Measurements from ENCODE around the gene FOLR3.
"Not testable (repeated sequence)": the region's sequence is repeated elsewhere in the genome, so short reads cannot be mapped to it uniquely, and the experiment has no call there.

The FOLR3 gene

DNA sequence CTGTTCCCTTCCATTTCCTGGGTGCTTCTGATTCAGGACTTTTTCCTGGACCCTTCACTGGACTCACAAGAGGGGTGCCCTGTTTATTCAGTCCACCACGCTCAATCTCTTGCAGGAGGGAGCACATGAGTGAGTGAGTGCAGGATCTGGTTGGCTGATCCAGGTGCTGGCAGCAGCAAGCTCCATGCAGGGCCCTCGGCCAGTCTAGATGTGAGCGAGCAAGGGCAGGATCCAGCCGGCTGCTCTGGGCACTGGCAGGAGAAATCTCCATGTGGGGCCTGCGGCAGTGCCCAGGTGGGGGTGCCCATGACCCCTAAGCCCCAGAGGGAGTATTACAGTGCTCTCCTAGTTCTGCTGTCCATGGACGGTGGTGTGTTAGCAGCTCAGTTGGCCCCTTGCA lies 11.5 kb upstream of the FOLR3 start:
- no peak for DNase-seq

GRCh38 chr11:72125956-72126355 lies 9.6 kb upstream of the FOLR3 start:
- no peak for DNase-seq

- DNase-seq = no peak
Measured at GRCh38 chr11:72127923-72128322, 7.6 kb upstream of the FOLR3 start.

- no peak for DNase-seq
Measured at GRCh38 chr11:72129381-72129780, 6.1 kb upstream of the FOLR3 start.

- DNase-seq = no peak
Measured at GRCh38 chr11:72132646-72133045, 2.9 kb upstream of the FOLR3 start.

GRCh38 chr11:72135891-72136683 lies 562 bp downstream of the FOLR3 start:
- no peak for DNase-seq

DNA sequence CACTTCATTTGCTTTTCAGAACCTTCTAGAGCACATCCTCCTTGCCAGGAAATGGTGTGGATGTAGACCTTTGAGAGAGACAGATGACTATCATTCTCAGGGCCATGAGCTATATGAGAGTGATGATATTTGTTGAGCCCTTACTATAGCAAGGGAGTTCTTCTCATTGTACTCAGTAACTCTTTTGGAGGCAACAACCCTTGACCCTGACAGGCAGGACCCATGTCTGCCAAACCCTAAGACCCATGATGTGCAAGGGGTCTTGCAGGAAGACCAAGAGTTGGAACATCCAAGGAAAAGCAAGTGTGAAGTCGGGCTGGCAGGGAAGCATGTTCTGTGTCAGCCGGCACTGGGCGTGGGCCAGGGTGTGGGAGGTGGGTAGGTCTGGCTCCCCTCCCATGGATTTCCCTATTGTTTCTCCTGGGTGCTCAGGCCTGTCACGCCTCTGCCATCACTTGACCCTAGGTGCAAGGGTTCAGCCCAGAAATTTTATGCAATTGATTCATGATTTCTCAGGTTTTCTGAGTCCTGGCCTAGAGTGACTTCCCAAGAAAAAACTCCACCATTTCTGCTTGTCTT lies 1.2 kb downstream of the FOLR3 start:
- no peak for DNase-seq

GRCh38 chr11:72138821-72139390 lies 3.4 kb downstream of the FOLR3 start:
- no peak for DNase-seq

GRCh38 chr11:72139500-72139899 lies 4.0 kb downstream of the FOLR3 start:
- DNase-seq = no peak

- no peak for DNase-seq
Measured at GRCh38 chr11:72140661-72141060, 5.1 kb downstream of the FOLR3 start.

DNA sequence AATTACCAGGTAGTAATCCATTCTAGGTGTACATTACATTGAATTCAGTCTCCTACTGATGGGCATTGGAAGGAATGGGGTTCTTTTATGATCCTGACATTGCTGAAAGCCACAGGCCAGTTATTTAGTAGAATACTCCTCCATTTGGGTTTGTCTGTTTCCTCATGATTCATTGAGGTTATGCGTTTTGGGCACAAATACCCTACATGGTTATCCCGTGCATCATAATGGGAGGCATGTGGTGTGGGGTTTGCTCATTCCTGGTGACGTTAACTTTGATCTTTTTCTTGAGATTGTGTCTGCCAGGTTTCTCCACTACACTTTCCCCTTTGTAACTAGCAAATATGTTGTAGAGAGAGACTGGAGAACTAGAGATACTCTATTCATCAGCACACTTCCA lies 5.5 kb downstream of the FOLR3 start:
- no peak for DNase-seq

- not testable (repeated sequence) for DNase-seq
Measured at GRCh38 chr11:72142086-72142485, 6.6 kb downstream of the FOLR3 start.

DNA sequence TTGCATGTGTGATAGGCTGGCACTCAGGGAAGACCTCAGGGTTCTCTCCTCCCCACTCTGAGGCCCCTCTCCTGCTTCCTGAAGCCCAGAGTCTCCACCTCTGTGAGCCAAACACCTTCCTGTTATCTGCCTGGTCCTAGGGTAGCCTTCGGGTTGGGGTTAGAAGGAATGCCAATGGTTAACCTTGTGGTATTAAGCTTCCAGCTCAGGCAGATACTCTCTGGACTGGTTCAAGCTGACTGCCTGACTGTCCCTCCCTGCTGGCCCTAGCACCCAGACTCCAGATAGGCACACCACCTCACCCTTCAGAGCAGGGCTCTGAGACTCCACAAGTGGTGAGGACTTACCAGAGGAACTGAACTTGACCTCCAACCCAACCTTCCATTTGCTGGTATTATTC lies 7.0 kb downstream of the FOLR3 start:
- not testable (repeated sequence) for DNase-seq

DNA sequence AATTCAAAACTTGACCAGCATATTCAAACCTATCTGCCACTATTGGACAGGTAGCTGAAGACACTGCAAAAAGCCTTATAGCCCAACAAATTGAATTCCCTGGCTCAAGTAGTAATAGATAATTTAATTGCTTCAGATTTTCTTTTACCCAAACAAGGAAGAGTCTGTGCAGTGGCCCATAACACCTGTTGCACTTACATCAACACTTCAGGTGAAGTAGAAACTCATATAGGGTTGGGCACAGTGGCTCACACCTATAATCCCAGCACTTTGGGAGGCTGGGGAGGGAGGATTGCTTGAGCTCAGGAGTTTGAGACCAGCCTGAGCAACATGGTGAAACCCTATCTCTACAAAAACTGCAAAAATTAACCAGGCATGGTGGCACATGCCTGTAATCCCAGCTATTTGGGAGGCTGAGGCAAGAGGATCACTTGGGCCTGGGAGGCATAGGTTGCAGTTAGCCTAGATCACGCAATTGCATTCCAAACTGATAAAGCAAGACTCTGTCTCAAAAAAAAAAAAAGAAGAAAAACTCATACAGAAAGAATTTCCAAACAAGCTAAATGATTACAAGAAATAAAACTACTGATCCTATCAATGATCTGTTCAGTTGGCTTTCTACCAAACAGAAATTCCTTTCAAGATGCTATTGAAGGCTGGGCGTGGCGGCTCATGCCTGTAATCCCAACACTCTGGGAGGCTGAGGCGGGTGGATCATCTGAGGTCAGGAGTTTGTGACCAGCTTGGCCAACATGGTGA lies 9.5 kb downstream of the FOLR3 start:
- no peak for DNase-seq

DNA sequence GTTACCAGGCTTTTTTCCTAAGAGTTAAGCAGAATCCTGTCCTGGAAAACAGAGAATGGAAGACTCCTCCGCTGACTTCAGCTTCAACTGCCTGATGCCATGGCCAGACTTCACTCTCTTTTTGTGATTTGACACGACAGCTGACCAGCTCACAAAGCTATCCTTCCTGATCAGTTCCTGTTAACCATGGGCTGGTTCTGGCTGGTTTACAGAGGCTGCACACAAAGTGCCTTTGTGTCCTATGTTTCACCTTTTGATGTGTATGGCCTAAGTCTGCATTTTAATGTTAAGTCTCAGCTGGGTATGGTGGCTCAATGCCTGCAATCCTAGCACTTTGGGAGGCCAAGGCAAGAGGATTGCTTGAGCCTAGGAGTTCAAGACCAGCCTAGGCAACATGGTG lies 11.1 kb downstream of the FOLR3 start:
- no peak for DNase-seq

DNA sequence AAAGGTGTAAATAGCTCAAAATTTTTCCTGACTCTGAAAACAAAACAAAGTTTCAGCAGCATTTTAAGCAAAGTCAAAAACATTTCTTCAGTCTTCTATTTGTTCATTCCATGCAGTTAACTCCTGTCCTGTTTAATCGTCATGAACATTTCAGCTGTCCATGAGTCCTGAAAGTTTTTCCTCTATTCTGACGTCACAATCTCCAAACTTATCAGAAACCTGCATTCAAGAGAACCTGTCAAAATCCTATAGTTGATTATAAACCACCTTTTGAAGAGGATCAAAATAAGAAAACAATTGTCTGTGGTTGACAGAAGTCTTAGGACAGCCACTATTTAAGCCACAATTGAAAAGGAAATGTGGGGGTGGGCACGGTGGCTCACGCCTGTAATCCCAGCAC lies 15.4 kb downstream of the FOLR3 start:
- DNase-seq = no peak

GRCh38 chr11:72153874-72154273 lies 18.3 kb downstream of the FOLR3 start:
- not testable (repeated sequence) for DNase-seq

GRCh38 chr11:72154816-72155215 lies 19.3 kb downstream of the FOLR3 start:
- no peak for DNase-seq

- DNase-seq = no peak
Measured at GRCh38 chr11:72155751-72156150, 20.2 kb downstream of the FOLR3 start.

DNA sequence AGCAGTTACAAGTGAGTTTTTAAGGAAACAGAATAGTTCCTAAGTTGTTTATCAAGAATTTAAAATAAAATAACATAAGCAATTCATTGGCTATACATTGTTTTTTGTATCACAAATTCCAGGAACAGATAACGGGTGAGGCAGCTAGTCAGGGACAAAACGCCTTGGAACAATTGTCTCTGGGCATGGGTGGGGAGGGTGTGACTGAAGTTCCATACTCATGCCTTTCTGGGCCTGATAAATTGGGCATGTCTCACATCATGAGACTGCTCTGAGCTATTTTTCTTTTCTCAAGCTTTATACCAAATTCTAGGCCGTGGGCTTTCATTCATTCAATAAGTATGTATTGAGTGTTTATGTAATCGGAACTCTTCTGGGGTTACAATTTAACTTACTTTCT lies 21.6 kb downstream of the FOLR3 start:
- DNase-seq = no peak

GRCh38 chr11:72160319-72160718 lies 24.8 kb downstream of the FOLR3 start:
- DNase-seq = no peak

DNA sequence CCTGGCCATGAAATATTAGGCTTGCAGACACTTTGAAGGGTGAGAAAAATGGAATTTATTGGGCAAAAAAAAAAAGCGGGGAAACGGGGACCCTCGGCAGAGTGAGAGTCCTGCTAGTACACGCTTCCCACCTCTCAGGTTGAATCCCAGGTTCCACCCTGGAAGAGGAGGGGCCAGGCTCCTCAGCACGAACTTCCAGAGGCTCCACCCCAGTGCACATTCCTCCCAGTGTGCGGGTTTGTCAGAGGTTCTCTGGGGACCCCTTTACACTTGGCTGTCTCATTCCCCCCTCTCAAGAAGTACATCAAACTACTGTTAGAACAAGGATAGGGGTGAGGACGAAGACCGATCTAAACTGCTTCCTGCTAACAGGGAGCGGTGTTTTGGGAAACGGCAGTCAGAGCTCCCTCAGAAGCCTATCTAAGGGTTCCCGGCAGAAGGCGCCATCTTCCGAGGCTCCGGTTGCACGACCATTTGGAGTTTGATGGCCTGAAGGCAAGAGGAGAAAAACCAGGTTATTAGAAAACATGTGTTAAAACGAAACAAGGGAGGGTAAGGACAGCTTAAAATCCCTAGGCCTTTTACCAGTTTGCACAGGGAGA lies 27.5 kb downstream of the FOLR3 start:
- DNase-seq = no peak

- DNase-seq = not testable (repeated sequence)
Measured at GRCh38 chr11:72164187-72164586, 28.7 kb downstream of the FOLR3 start.

All from CD4-positive, alpha-beta T cell treated with Interleukin-17A for 4 hours (primary cell).